Effector memory CD8-positive, alpha-beta T cell (primary cell): ENCODE results near the gene TCERG1L.
"Not testable (repeated sequence)": the region's sequence is repeated elsewhere in the genome, so short reads cannot be mapped to it uniquely, and the experiment has no call there.

Experiments used
- ATAC-seq: fragments of 150-1000 bp; cut with Tn5 transposase; replicated peaks from 2 replicates; pipeline ENCODE4 v1.10.0; 2021; ENCODE audit warnings: mild to moderate bottlenecking, moderate library complexity
- DNase-seq, 3 experiments: peaks; one replicate each; pipeline ENCODE4 v3.0.0; 2021
- H3K27ac Mint-ChIP-seq, 2 donors: one replicate each; pipeline ENCODE4 v1.8.0; 2022; ENCODE audit warnings: mild to moderate bottlenecking in 2 of 2, mixed read lengths in 2 of 2, moderate library complexity in 2 of 2
- H3K27me3 Mint-ChIP-seq, 2 donors: one replicate each; pipeline ENCODE4 v1.8.0; 2022; ENCODE audit warnings: mixed read lengths in 2 of 2
- H3K36me3 Mint-ChIP-seq: one replicate; pipeline ENCODE4 v1.8.0; 2022; ENCODE audit warnings: mild to moderate bottlenecking, moderate library complexity, mixed read lengths; ENCODE audit not compliant: insufficient read depth
- H3K4me1 Mint-ChIP-seq, 2 donors: one replicate each; pipeline ENCODE4 v1.8.0; 2022; ENCODE audit warnings: low read depth in 2 of 2, mixed read lengths in 2 of 2
- H3K4me3 Mint-ChIP-seq, 2 donors: one replicate each; pipeline ENCODE4 v1.8.0; 2022; ENCODE audit warnings: mild to moderate bottlenecking in 2 of 2, mixed read lengths in 2 of 2, moderate library complexity in 2 of 2
- H3K9me3 Mint-ChIP-seq, 2 donors: one replicate each; pipeline ENCODE4 v1.8.0; 2022; ENCODE audit warnings: mixed read lengths in 2 of 2

Gene TCERG1L

GRCh38 chr10:131332821-131333220, 21.3 kb upstream of the TCERG1L start:
- no peak for ATAC-seq
- no peak overlapping the region for H3K4me3 Mint-ChIP-seq
- DNase-seq: no peak
- no peaks in the 10 kb centered on the region for H3K27me3 Mint-ChIP-seq
- no peak overlapping the region for H3K27ac Mint-ChIP-seq
- H3K4me1 Mint-ChIP-seq: no peaks in the 10 kb centered on the region
- peaks cover 0 to 6% of the 10 kb centered on the region in 2 donors for H3K9me3 Mint-ChIP-seq
- no peaks in the 10 kb centered on the region for H3K36me3 Mint-ChIP-seq

GRCh38 chr10:131323880-131324279, 12.4 kb upstream of the TCERG1L start:
- H3K4me3 Mint-ChIP-seq: no peak overlapping the region
- DNase-seq: no peak

GRCh38 chr10:131323025-131323424, 11.5 kb upstream of the TCERG1L start:
- H3K9me3 Mint-ChIP-seq: peaks cover 5 to 8% of the 10 kb centered on the region in 2 donors
- H3K27me3 Mint-ChIP-seq: peaks cover 16 to 39% of the 10 kb centered on the region in 2 donors
- H3K4me1 Mint-ChIP-seq: no peaks in the 10 kb centered on the region
- H3K36me3 Mint-ChIP-seq: no peaks in the 10 kb centered on the region
- no peak for DNase-seq
- no peak overlapping the region for H3K27ac Mint-ChIP-seq
- ATAC-seq: no peak
- no peak overlapping the region for H3K4me3 Mint-ChIP-seq

More at GRCh38 chr10:131323880-131324279, 12.4 kb upstream of the TCERG1L start:
- Mint-ChIP-seq H3K4me1 (no peaks in the 10 kb centered on the region), H3K27ac (no peak overlapping the region), H3K9me3 (peaks cover 5 to 8% of the 10 kb centered on the region in 2 donors), H3K27me3 (peaks cover 16 to 36% of the 10 kb centered on the region in 2 donors), H3K36me3 (no peaks in the 10 kb centered on the region)
- no peak for ATAC-seq

- not testable (repeated sequence) for H3K4me3 Mint-ChIP-seq, H3K9me3 Mint-ChIP-seq, H3K27ac Mint-ChIP-seq, DNase-seq, ATAC-seq, H3K36me3 Mint-ChIP-seq, H3K4me1 Mint-ChIP-seq
- H3K27me3 Mint-ChIP-seq: peaks cover 16 to 43% of the 10 kb centered on the region in 2 donors
Observed at GRCh38 chr10:131322575-131322974, 11.1 kb upstream of the TCERG1L start.

GRCh38 chr10:131320860-131321604, 9.5 kb upstream of the TCERG1L start:
- H3K4me1 Mint-ChIP-seq: no peaks in the 10 kb centered on the region
- H3K27me3 Mint-ChIP-seq: peaks cover 16 to 56% of the 10 kb centered on the region in 2 donors
- H3K27ac Mint-ChIP-seq: no peak overlapping the region
- H3K36me3 Mint-ChIP-seq: no peaks in the 10 kb centered on the region
- ATAC-seq (no peak), DNase-seq (no peak)
- peaks cover 6 to 8% of the 10 kb centered on the region in 2 donors for H3K9me3 Mint-ChIP-seq
- H3K4me3 Mint-ChIP-seq: no peak overlapping the region

GRCh38 chr10:131318814-131319213, 7.3 kb upstream of the TCERG1L start:
- Mint-ChIP-seq H3K36me3 (no peaks in the 10 kb centered on the region), H3K4me1 (no peaks in the 10 kb centered on the region), H3K27me3 (peaks cover 16 to 69% of the 10 kb centered on the region in 2 donors), H3K4me3 (no peak overlapping the region), H3K9me3 (peaks cover 6 to 7% of the 10 kb centered on the region in 2 donors), H3K27ac (no peak overlapping the region)
- DNase-seq (no peak), ATAC-seq (no peak)

GRCh38 chr10:131318291-131318690, 6.8 kb upstream of the TCERG1L start:
- Mint-ChIP-seq H3K4me3 (no peak overlapping the region), H3K27me3 (peaks cover 12 to 69% of the 10 kb centered on the region in 2 donors), H3K36me3 (no peaks in the 10 kb centered on the region), H3K4me1 (no peaks in the 10 kb centered on the region), H3K27ac (no peak overlapping the region), H3K9me3 (peaks cover 1 to 4% of the 10 kb centered on the region in 2 donors)
- DNase-seq: no peak
- no peak for ATAC-seq

GRCh38 chr10:131316321-131317075, 5.0 kb upstream of the TCERG1L start:
- no peak for ATAC-seq

GRCh38 chr10:131315344-131315743, 3.8 kb upstream of the TCERG1L start:
- Mint-ChIP-seq H3K27ac (no peak overlapping the region), H3K4me1 (no peaks in the 10 kb centered on the region), H3K36me3 (no peaks in the 10 kb centered on the region), H3K27me3 (peaks cover 7 to 55% of the 10 kb centered on the region in 2 donors), H3K4me3 (no peak overlapping the region), H3K9me3 (peaks cover 0 to 4% of the 10 kb centered on the region in 2 donors)
- ATAC-seq (no peak), DNase-seq (no peak)

More at GRCh38 chr10:131316321-131317075, 5.0 kb upstream of the TCERG1L start:
- H3K9me3 Mint-ChIP-seq: peaks cover 0 to 4% of the 10 kb centered on the region in 2 donors
- no peak for DNase-seq
- no peaks in the 10 kb centered on the region for H3K4me1 Mint-ChIP-seq
- H3K4me3 Mint-ChIP-seq: no peak overlapping the region
- no peak overlapping the region for H3K27ac Mint-ChIP-seq
- H3K27me3 Mint-ChIP-seq: peaks cover 7 to 60% of the 10 kb centered on the region in 2 donors
- no peaks in the 10 kb centered on the region for H3K36me3 Mint-ChIP-seq

GRCh38 chr10:131314799-131315198, 3.3 kb upstream of the TCERG1L start:
- Mint-ChIP-seq H3K4me3 (no peak overlapping the region), H3K4me1 (no peaks in the 10 kb centered on the region), H3K9me3 (peaks cover 0 to 4% of the 10 kb centered on the region in 2 donors), H3K27ac (no peak overlapping the region), H3K36me3 (no peaks in the 10 kb centered on the region), H3K27me3 (peaks cover 7 to 55% of the 10 kb centered on the region in 2 donors)
- DNase-seq: no peak
- ATAC-seq: no peak

GRCh38 chr10:131314148-131314547, 2.6 kb upstream of the TCERG1L start:
- no peak for ATAC-seq
- no peak overlapping the region for H3K27ac Mint-ChIP-seq
- no peak for DNase-seq

GRCh38 chr10:131313377-131313776, 1.9 kb upstream of the TCERG1L start:
- no peaks in the 10 kb centered on the region for H3K4me1 Mint-ChIP-seq
- H3K4me3 Mint-ChIP-seq: peak overlapping the region; percentile 49 to 56
- peaks cover 7 to 55% of the 10 kb centered on the region in 2 donors for H3K27me3 Mint-ChIP-seq
- no peak for ATAC-seq
- no peak overlapping the region for H3K27ac Mint-ChIP-seq
- no peak for DNase-seq
- no peaks in the 10 kb centered on the region for H3K36me3 Mint-ChIP-seq
- peaks cover 0 to 4% of the 10 kb centered on the region in 2 donors for H3K9me3 Mint-ChIP-seq

More at GRCh38 chr10:131314148-131314547, 2.6 kb upstream of the TCERG1L start:
- Mint-ChIP-seq H3K9me3 (peaks cover 0 to 4% of the 10 kb centered on the region in 2 donors), H3K4me1 (no peaks in the 10 kb centered on the region), H3K27me3 (peaks cover 7 to 55% of the 10 kb centered on the region in 2 donors), H3K4me3 (peak overlapping the region in 1 of 2 donors; percentile 20), H3K36me3 (no peaks in the 10 kb centered on the region)

GRCh38 chr10:131312478-131312836, 936 bp upstream of the TCERG1L start:
- H3K4me1 Mint-ChIP-seq: no peaks in the 10 kb centered on the region
- DNase-seq: no peak
- no peaks in the 10 kb centered on the region for H3K36me3 Mint-ChIP-seq
- H3K27ac Mint-ChIP-seq: no peak overlapping the region
- H3K4me3 Mint-ChIP-seq: peak overlapping the region; percentile 49 to 56
- peak; percentile 29 for ATAC-seq
- peaks cover 7 to 47% of the 10 kb centered on the region in 2 donors for H3K27me3 Mint-ChIP-seq
- peaks cover 0 to 4% of the 10 kb centered on the region in 2 donors for H3K9me3 Mint-ChIP-seq

- H3K27ac Mint-ChIP-seq: no peak overlapping the region
- peaks cover 7 to 35% of the 10 kb centered on the region in 2 donors for H3K27me3 Mint-ChIP-seq
- DNase-seq: no peak
- H3K36me3 Mint-ChIP-seq: no peaks in the 10 kb centered on the region
- H3K4me1 Mint-ChIP-seq: no peaks in the 10 kb centered on the region
- H3K9me3 Mint-ChIP-seq: no peaks in the 10 kb centered on the region
- ATAC-seq: no peak
- no peak overlapping the region for H3K4me3 Mint-ChIP-seq
Observed at GRCh38 chr10:131311402-131311660, 190 bp downstream of the TCERG1L start.
